H1 (cell line): ENCODE results near the gene PLAA.

ENCODE experiments used
- GABPA ChIP-seq: IDR thresholded peaks from 2 replicates; pipeline ENCODE4 v1.6.1; 2011; ENCODE audit warnings: mild to moderate bottlenecking, low read length, moderate library complexity, borderline replicate concordance; ENCODE audit not compliant: insufficient read depth
- JUND ChIP-seq: IDR thresholded peaks from 2 replicates; pipeline ENCODE4 v1.6.1; 2011; ENCODE audit warnings: mild to moderate bottlenecking, improper control_type of control experiment, low read length

DNA sequence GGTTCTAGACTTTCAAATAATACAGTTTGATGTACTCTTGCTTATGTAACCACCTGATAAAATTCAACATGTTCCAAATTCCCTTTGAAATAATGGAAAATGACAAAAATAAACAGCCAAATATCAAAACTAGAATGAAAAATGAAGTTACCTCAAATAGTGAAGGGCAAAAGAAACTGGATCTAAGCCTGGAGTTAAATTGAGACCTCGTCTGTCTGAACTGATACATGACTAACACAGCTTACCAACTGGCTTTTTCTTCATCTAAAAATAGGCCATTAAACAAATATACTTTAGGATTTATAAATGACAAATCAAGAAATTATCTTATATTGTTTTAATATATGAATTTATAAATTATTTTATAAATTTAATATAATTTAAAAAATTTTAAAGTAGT, 42.4 kb downstream of the PLAA start:
- no peak for TF ChIP-seq GABPA
- TF ChIP-seq JUND = no peak
